GM21367 (cell line): Measurements from ENCODE around the gene DUSP14.
A peak's percentile ranks its signal among the peaks of the same experiment; 100 is the strongest.
"Not testable (repeated sequence)": the region's sequence is repeated elsewhere in the genome, so short reads cannot be mapped to it uniquely, and the experiment has no call there.

ENCODE experiments used
- ATAC-seq: cut with Tn5 transposase; IDR thresholded peaks from one replicate; pipeline ENCODE4 v1.9.1; 2021; ENCODE audit not compliant: unreplicated experiment

Gene DUSP14

DNA sequence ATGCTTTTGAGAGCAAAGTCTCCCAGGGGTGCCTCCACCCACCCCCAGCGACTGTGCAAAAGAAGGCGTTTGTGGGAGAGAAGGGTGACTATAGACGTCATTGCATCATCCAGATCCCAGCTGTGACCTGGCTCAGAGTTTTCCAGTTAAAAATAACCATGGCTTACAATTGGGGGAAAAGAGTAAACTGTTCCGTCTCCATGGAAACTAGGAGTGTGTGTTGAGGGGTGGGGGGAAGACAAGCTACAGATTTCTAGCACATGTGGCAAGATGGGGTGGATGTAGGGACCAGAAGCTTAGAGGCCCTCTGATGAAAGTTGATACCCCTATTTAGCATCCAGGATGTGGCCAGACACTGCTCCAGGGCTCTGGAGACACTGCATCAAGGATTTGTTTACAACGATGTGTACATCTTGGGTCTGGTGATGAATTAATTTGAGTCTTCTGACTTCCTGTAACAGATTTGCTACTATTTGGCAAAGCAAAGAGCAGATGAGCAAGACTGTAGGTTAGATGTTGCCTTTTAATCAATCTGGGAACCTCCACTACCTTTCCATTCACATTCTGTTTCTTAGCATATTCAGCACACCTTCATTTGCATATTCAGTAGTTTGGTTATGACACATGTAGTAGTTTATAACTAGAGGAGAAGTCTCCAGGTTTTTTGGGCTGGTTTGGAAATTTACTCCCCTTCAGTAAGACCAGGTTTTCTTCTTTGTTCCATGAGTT lies 6.2 kb upstream of the DUSP14 start:
- no peak for ATAC-seq

DNA sequence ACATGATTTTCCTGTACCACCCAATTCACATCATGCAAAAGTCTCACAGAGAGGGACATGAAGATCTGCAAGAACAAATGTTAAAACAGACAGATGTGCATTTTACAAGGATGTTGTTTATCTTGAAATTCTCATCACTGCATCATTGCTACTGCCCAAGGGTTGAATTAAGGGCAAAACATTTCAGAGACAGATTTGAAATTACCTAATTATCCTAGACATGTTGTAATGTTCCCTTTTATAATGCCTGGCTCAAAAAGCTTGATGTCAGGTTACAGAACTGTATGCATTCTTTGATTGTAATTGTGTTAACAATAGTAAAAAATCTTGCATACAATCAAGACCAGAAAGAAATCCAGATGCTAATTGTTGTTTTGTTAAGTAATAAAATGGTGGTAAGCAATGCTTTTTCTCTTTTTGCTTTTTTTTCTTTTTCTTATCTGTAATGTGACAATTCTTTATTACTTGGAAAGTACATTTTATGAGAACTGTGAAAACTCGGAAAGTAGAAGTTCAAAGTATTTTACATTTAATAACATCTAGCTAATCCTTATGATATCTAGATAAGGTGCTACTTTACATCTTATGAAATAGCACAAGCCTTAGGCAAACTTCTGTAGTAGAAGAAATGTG lies 3.6 kb upstream of the DUSP14 start:
- no peak for ATAC-seq

DNA sequence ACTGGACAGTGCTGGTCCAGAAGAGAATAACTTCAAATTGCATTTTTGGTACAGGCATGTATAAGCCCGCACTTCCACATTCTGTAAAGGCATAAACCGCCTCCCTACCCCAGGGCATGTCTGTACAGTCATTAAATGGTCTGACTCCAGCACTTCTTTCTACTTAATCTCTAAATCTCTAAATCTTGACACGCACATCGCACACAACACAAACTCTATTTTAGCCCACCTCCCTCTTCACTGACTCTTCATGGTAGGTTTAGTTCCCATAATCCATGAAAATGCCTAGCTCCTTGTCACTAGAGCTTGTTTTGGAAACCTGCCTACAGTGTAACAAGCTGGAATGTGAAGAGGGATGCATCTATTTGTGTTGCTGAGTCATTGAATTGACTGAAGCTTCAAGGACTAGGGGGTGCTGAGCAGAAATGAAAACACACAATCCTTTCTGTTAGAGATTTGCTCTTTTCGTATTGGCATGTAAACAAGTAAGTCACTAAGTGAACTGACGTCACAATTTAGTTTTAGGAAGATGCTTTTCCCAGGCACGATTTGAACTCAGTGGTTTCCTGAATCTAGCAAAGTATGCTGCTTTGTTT lies 1.6 kb upstream of the DUSP14 start:
- ATAC-seq, result no peak

DNA sequence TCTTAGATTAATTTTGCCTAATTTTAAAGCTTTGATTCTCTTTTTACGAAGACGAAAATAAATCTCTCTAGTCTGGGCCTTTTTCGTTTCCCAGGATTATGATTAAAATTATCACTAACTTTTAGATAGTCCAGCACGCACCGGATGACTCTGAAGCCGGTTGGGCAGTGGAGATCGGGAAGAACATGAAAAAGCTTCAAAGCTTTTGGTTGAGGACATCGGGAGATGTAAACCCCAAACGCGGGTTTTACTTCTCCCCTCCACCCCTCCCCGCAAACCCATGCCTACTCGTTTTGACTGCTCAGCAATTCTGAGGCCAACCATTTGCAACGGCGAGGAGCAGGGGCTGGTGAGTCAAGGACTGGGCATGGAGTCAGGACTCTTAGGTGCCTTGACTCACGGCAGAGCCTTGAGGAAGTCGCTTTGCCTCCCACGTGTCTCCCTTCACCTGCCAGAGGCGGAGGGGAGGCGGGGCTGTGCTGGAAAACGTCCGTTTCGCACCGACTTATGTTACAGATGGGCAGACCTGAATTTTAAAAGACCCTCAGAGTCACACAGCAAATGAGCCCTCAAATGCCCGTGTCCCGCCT lies 989 bp upstream of the DUSP14 start:
- ATAC-seq, result no peak

DNA sequence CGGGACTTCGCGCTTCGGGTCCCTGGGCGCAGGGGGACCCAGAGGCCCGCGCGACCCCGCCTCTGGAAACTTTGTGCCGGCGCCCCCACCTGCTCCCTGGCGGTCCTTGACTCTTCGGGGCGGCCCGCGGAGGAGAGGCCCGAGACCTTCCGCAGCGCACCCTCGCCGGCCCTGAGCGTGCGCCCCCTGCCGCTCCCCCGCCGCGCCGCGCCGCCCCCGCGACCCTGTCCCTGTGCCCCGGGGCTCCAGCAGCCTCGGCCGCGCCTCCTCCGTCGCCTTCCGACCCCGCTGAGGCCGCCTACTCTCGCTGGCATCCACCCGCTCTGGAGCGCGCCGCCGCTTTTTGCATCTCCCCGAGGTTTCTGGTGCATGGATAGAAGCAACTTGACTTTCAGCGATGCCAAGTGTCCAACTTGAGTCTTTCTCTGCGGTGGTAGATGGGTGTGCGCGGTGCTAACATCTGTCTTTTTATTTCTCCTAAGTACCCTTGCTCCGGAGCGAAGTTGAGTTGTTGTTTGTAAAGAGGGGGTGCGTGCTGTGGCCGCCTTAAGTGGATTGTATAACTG lies 414 bp downstream of the DUSP14 start:
- peak; percentile 42 for ATAC-seq

DNA sequence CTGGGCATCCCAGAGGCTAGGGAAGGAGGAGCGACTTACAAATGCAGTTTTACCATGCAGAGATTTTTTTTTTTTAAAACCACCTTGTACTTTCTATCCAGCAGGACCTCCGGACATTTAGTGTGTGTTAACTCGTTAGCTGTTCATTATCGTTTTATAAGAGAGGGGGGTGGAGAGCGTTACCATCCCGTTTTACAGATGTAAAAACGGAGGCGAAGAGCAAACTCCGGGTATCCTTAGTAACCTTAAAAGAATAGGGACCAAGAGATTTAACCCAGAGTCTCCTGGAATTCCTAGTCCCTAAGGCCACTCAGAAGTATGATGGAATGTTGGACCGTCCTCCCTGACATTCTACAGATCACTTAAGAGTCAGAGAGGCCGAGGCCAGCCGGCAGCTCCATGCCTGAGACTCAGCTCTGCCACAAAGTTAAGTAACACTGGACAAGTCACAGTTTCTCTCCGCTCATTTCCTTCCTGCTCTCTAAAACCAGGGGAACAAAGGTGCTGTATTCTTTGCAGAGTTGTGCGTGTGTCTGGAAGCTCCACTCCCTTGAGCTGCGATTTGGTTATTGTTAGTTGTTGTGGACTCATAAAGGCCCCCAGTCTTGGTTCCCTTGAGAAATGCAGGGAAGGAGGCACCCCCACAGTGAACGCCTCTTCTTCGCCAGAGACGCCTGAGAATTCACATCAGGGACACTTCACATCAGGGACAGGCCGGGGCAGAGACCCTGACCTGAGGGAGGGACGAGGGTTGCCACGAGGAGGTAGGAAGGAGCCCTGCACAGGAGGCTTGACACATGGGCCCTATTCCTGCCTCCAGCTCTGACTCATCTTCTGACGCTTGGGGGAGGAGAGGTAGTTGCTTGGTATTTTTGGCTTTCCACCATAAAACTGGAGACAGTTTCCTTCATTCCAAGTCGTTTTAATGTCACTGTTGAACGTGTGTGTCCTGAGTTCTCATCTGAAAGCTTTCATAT lies 1.2 kb downstream of the DUSP14 start:
- no peak for ATAC-seq

DNA sequence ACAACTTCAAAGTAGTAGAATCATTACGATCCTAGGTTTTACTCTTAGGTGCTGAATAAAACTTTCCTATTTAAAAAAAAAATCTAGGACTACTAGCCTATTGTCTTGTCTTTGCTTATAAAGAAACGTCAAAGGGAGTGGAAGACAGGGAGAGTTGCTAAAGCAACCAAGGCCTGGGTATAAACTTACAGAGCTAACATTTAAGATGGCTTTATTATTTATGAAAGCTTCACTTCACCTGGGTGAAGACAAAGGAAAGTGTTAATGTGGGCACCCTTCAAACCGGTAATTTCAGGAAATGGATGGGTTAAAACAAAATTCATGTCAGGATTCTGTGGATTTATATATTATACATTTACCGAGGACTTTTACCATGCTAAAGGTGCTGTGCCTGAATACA lies 2.5 kb downstream of the DUSP14 start:
- ATAC-seq, result no peak

DNA sequence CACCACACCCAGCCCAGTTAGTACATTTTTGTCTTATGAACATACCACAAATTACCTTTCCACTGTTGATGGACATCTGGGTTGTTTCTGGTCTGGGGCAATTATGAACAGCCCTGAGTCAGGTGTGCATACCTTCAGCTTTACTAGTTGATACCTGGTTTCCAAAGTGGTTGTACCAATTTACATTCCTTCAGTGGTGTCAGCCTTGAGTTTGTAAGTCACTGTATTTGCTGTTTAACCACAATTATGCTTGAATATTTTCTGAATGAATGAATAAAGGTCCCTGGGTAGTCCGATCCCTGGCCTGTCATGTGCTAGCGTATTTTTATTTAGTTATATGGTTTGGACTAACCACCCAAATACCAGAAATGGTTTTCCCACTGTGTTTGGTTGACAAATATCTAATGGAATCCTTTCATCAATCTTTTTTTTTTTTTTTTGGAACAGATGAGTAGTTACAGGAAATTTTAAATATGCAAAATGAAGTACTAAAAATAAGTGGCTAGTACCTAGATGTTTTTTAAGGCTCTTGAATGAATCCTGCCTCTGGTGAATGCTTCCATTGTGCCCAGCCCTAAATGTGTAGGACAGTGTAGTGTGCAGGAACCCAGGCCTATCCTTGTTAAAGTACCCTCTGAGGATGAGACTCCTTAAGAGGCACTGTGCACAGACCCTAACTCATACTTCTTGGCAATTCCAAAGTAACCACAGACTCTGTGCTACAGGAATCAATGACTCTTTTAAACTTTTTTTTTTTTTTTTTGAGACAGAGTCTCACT lies 3.7 kb downstream of the DUSP14 start:
- no peak for ATAC-seq

DNA sequence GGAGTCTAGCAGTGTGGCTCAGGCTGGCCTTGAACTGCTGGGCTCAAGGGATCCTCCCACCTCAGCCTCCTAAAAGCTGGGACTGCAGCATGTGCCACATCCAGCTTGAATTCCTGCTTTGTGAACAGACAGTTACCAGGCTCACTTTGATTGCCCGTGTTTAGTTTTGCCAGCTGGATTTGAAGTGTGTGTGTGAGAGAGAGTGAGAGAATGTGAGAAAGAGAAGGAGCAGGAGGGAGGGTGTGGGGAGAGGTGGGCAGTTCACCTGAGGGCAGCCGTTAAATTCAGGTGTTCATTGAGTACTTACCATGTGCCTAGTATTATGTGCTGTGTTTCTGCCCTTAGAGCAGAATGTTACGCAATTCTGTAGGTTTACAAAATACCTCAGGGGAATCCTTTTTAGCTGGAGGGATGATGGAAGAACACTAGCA lies 4.7 kb downstream of the DUSP14 start:
- no peak for ATAC-seq

DNA sequence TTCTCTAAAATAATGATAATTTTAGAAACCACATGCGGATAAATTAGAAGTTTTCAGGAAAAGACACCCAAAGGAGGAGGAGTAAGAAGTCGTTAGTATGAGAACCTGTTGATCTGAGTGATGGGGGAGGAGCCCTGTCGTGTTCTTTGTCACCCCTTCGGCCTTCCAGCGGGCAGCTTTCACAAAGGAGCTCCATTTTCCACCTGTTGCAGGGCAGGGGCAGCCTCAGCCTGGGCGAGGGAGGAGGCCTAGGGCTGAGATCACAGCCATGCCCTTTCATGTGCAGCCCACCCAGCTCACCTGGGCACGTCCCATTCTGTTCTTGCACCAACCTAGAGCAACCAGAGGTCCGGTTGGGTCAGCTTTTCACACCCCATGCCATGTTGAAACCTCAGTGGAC lies 5.3 kb downstream of the DUSP14 start:
- ATAC-seq, result no peak

DNA sequence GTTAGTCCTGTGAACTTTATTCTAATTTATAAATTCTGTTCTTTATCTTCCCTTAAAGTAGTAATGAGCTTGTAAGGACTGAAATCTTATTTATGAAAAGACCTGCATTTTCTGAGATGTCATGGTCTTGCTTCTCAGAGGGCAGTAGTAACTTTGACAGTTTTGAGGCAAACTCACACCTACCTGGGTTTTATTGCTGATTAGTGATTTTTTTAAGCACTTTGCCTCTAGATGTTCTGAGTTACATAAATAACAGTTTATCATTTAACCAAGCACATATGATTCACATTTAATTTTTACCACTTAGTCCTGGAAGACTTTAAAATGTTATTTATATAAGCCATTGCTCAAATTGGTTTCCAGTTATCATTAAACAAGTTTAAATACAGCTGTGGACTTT lies 10.7 kb downstream of the DUSP14 start:
- no peak for ATAC-seq

DNA sequence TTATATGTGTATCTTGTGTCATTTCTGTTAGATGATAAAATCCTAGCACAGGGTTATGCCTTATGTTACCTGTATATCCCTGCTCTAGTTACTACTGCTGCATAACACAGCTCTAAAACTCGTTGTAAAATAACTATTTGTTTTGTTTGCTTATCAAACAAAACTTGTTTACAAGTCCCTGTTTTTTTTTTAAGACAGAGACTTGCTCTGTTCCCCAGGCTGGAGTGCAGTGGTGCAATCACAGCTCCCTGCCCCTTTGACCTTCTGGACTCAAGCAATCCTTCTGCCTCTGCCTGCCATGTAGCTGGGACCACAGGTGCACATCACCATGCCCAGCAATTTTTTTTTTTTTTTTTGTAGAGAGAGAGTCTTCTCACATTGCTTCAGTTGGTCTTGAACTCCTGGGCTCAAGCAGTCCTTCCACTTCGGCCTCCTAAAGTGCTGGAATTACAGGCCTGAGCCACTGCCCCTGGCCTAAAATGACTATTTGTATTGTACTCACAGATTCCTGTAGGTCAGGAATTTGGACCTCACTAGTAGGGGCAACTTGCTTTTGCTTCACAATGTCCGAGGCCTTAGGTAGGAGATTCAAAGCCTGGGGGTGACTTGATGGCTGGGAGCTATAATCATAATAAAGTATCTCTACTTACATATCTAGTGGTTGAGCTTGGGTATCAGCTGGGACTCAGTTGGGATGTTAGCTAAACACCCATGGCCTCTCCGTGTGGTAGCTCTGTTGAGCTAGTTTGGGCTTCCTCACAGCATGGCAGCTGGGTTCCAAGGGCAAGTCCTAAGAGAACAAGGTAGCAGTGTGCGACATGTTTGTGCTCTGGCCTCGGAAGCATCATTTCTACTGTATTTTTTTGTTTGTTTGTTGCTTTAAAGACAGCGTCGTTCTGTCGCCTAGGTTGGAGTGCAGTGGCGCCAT lies 12.6 kb downstream of the DUSP14 start:
- ATAC-seq, result no peak

DNA sequence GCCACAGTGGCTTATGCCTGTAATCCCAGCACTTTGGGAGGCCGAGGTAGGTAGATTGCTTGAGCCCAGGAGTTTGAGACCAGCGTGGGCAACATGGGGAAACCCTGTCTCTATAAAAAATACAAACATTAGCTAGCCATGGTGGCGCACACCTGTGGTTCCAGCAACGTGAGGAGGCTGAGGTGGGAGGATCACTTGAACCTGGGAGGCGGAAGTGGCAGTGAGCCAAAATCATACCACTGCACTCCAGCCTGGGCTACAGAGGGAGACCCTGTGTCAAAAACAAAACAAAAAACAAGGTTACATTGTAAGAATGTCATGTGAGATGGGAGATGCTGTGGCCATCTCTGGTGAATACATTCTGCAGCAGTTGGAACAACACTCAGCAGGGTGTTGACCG lies 13.5 kb downstream of the DUSP14 start:
- ATAC-seq, result no peak

DNA sequence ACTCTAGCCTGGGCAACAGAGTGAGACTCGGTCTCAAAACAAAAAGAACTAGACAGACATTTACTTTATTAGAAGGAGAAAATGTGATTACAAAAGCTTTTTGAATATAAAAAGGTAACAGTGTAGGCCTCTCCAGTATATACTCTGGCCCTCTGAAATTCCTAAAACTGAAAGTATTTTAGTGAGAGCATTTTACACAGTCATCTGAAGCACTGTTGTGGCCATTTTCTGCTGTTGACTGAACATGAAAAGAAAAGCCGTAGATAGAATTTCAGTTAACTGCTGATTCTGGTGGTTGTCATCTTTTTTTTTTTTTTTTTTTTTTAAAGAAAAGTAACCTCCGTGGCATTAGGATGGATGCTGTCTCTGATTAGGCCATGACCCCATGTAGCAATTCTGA lies 15.6 kb downstream of the DUSP14 start:
- ATAC-seq, result no peak

DNA sequence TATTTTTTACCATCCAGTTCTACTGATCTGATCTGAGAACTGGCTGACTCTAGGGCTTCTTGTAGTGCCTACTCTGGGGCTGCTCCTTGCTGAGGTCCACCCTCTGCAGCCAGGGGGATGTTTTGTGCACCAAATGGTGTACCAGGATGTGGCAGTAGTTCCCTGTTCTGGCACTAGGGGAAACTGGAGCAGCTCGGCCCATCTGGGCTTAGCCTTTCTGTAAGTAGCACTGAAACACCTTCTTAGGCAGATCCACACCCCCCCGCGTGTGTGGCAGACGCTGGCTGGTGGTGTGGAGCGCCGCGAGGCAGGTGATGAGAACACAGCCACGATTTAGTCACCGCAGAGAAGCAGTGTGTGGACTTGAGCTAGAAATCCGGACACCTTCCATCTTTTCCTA lies 17.0 kb downstream of the DUSP14 start:
- no peak for ATAC-seq

DNA sequence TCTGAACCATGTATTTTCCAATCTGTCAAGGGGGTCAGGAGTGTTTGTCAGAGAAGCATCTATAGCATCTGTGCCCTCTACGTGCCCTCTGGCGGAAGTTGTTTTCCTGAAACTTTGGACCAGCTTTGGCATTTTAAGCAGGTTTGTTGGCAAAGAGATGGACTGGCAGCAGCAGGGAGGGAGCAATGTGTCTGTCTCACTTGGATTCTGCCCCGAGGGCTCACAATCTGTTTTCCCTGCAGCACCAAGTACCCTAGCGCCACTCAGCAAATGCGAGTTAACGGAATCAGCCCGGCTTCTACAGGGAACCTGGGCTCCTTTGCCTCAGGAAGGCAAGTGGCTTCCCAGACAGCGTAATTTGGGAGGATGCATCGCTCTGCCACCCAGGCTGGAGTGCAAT lies 17.4 kb downstream of the DUSP14 start:
- ATAC-seq, result no peak

DNA sequence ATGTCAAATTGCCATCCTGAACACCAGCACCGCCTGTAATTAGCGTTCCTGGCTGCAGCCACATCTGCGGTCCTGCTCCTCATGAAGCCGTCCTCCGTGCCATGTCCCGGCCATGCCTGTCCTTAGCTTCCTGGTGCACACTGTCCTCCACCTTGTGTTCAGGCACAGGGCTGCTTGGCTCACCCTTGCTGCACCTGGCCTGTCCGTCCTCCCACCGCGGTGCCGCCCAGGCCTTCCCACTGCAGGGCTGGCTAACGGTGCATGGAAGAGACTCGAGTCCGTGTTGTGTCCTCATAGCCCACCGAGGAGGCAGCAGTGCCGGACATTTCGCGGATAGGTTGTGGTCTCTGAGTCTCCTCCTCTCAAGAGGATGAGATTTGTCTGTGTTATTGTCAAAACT lies 20.4 kb downstream of the DUSP14 start:
- ATAC-seq, result no peak

DNA sequence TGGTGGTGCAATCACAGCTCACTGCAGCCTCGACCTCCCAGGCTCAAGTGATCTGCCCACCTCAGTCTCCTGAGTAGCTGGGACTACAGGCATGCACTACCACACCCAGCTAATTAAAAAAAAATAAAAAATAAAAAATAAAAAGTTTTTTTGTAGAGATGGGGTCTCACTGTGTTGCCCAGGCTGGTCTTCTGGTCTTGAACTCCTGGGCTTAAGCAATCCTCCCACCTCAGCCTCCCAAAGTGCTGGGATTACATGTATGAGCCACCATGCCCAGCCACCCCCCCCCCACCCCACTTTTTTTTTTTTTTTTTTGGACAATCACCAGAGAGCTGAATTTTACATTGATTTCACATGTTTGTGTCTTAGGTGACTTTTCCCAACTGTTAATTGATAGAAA lies 22.0 kb downstream of the DUSP14 start:
- ATAC-seq, result not testable (repeated sequence)
